HCT116 (cell line): Measurements from ENCODE around the gene SEMA4B. TPM values are rescaled to one million over a fixed set of nuclear protein-coding genes. Genes with fewer than 3 reads are reported as not detected.
A peak's percentile ranks its signal among the peaks of the same experiment; 100 is the strongest.

ENCODE experiments used
- ATAC-seq: fragments of 200-7000 bp; cut with Tn5 transposase; 2 replicates; pipeline ENCODE4 v1.9.1; 2020; ENCODE audit warnings: mild to moderate bottlenecking, moderate library complexity
- BruUV-seq: library from RNA; stranded (reverse); fragments of 400-500 nt; replicated peaks from 2 replicates; lab custom pipeline; 2021; lab: Mats Ljungman, UMichigan
- CTCF ChIA-PET: fragments of 300-600 bp; sonication (Branson Sonifier 250); formaldehyde crosslinking; loops from one replicate; lab custom pipeline; 2021; ENCODE audit warnings: antibody characterized with exemption; lab: Charles Lee
- POLR2A ChIA-PET: fragments of 300-600, 350-600 bp; sonication (Branson Sonifier 250); formaldehyde crosslinking; loops from one replicate; lab custom pipeline; 2021; ENCODE audit warnings: antibody characterized with exemption; lab: Charles Lee
- RAD21 ChIA-PET, 2 experiments: fragments of 300-600 bp; sonication (Branson Sonifier 250); formaldehyde crosslinking; loops; one replicate each; lab custom pipeline; 2023; ENCODE audit warnings: low total read pairs in 2 of 2; ENCODE audit not compliant: uncharacterized antibody in 2 of 2, unreplicated experiment in 2 of 2, low non-redundant PET in 1 of 2; lab: Charles Lee
- DNase-seq: peaks from one replicate; pipeline ENCODE4 v3.0.0-alpha.2; 2010; ENCODE audit warnings: low read depth, low spot score
- H2AFZ ChIP-seq: fragments of 200-600 bp; shearing (Covaris generic), sonication (generic); 2 replicates; pipeline ENCODE4 v1.6.1; 2017; ENCODE audit warnings: low read depth, mixed run types, mixed read lengths, antibody characterized with exemption, low read length; ENCODE audit not compliant: poor library complexity, severe bottlenecking
- H3K27ac ChIP-seq: 2 replicates; pipeline ENCODE4 v1.5.1; 2012; ENCODE audit warnings: low read depth, low read length
- H3K27me3 ChIP-seq: fragments of 200-600 bp; sonication (generic); 2 replicates; pipeline ENCODE4 v1.6.1; 2016; ENCODE audit warnings: mixed run types, low read length, mixed read lengths; ENCODE audit not compliant: insufficient read depth
- H3K36me3 ChIP-seq, 2 experiments: fragments of 200-500 bp in 1 of 2; fragments of 200-600 bp in 1 of 2; sonication (Bioruptor generic) in 1 of 2; sonication (generic) in 1 of 2; 2 replicates each; pipeline versions ENCODE4 v1.5.1 to v1.6.1; 2014 to 2016; ENCODE audit warnings: low read length in 2 of 2, inconsistent platforms in 1 of 2, mixed read lengths in 1 of 2, mixed run types in 1 of 2; ENCODE audit not compliant: insufficient read depth in 2 of 2, control insufficient read depth in 1 of 2
- H3K4me1 ChIP-seq, 2 experiments: fragments of 200-600 bp in 1 of 2; sonication (generic) in 1 of 2; 2 replicates each; pipeline versions ENCODE4 v1.5.1 to v1.6.1; 2012 to 2017; ENCODE audit warnings: low read length in 2 of 2, inconsistent platforms in 1 of 2, mild to moderate bottlenecking in 1 of 2, mixed read lengths in 1 of 2, mixed run types in 1 of 2, moderate library complexity in 1 of 2; ENCODE audit not compliant: insufficient read depth in 2 of 2, control insufficient read depth in 1 of 2
- H3K4me2 ChIP-seq: fragments of 200-600 bp; sonication (generic); 2 replicates; pipeline ENCODE4 v1.6.1; 2017; ENCODE audit warnings: mixed run types, low read length, mixed read lengths
- H3K4me3 ChIP-seq, 2 experiments: fragments of 200-600 bp in 1 of 2; sonication (generic) in 1 of 2; replicated peaks in 1 of 2; 2 replicates each; pipeline ENCODE4 v1.5.1; 2011 to 2016; ENCODE audit warnings: low read length in 2 of 2, control low read depth in 1 of 2, low read depth in 1 of 2, mild to moderate bottlenecking in 1 of 2, mixed read lengths in 1 of 2, mixed run types in 1 of 2
- H3K79me2 ChIP-seq: fragments of 200-600 bp; sonication (generic); 2 replicates; pipeline ENCODE4 v1.6.1; 2017; ENCODE audit warnings: mild to moderate bottlenecking, mixed run types, low read length, moderate library complexity, mixed read lengths; ENCODE audit not compliant: insufficient read depth
- H3K9ac ChIP-seq: fragments of 200-600 bp; sonication (generic); 2 replicates; pipeline ENCODE4 v1.6.1; 2016; ENCODE audit warnings: low read length, mixed read lengths
- H3K9me2 ChIP-seq: fragments of 200-600 bp; sonication (generic), shearing (Covaris generic); 2 replicates; pipeline ENCODE4 v1.6.1; 2017; ENCODE audit warnings: mixed run types, mild to moderate bottlenecking, moderate library complexity; ENCODE audit not compliant: insufficient read depth
- H3K9me3 ChIP-seq, 2 experiments: fragments of 200-500 bp in 1 of 2; fragments of 200-600 bp in 1 of 2; sonication (Bioruptor generic) in 1 of 2; sonication (generic) in 1 of 2; 2 replicates each; pipeline ENCODE4 v1.6.1; 2014 to 2017; ENCODE audit warnings: low read length in 2 of 2, mixed read lengths in 2 of 2, inconsistent platforms in 1 of 2, low read depth in 1 of 2, mild to moderate bottlenecking in 1 of 2, mixed run types in 1 of 2, moderate library complexity in 1 of 2; ENCODE audit not compliant: control insufficient read depth in 1 of 2, insufficient read depth in 1 of 2
- H4K20me1 ChIP-seq: fragments of 200-600 bp; sonication (generic), shearing (Covaris generic); 2 replicates; pipeline ENCODE4 v1.6.1; 2017; ENCODE audit warnings: mixed run types, mild to moderate bottlenecking, moderate library complexity; ENCODE audit not compliant: insufficient read depth
- ATF3 ChIP-seq: IDR thresholded peaks from 2 replicates; pipeline ENCODE4 v1.6.1; 2012
- CBX3 ChIP-seq: IDR thresholded peaks from 2 replicates; pipeline ENCODE4 v1.6.1; 2012; ENCODE audit warnings: low read depth
- CEBPB ChIP-seq: IDR thresholded peaks from 2 replicates; pipeline ENCODE4 v1.6.1; 2012; ENCODE audit warnings: low read depth
- EGR1 ChIP-seq: IDR thresholded peaks from 2 replicates; pipeline ENCODE4 v1.6.1; 2012; ENCODE audit warnings: low read depth
- ELF1 ChIP-seq: IDR thresholded peaks from 2 replicates; pipeline ENCODE4 v1.6.1; 2012; ENCODE audit warnings: low read depth, borderline replicate concordance
- JUND ChIP-seq: IDR thresholded peaks from 2 replicates; pipeline ENCODE4 v1.6.1; 2012
- POLR2A ChIP-seq: IDR thresholded peaks from 2 replicates; pipeline ENCODE4 v1.7.0; 2011; ENCODE audit warnings: borderline replicate concordance; ENCODE audit not compliant: insufficient read depth, insufficient read length; ENCODE audit errors: extremely low read depth
- REST ChIP-seq: IDR thresholded peaks from 2 replicates; pipeline ENCODE4 v1.6.1; 2012; ENCODE audit warnings: low read depth
- SP1 ChIP-seq: IDR thresholded peaks from 2 replicates; pipeline ENCODE4 v1.6.1; 2012; ENCODE audit warnings: low read depth
- TCF7L2 ChIP-seq: IDR thresholded peaks from 2 replicates; pipeline ENCODE4 v1.7.0; 2011; ENCODE audit warnings: borderline replicate concordance, inconsistent platforms; ENCODE audit not compliant: insufficient read depth, insufficient read length; ENCODE audit errors: extremely low read depth
- YY1 ChIP-seq: IDR thresholded peaks from 2 replicates; pipeline ENCODE4 v1.6.1; 2011; ENCODE audit warnings: low read length, low read depth, moderate library complexity, mild to moderate bottlenecking; ENCODE audit not compliant: insufficient replicate concordance; ENCODE audit errors: extremely low read depth
- ZBTB33 ChIP-seq: IDR thresholded peaks from 2 replicates; pipeline ENCODE4 v1.6.1; 2011; ENCODE audit warnings: mild to moderate bottlenecking, low read length, moderate library complexity; ENCODE audit not compliant: insufficient replicate concordance; ENCODE audit errors: extremely low read depth
- ZNF274 ChIP-seq: fragments of 200-500 bp; sonication (Bioruptor generic); IDR thresholded peaks from 2 replicates; pipeline ENCODE4 v1.6.1; 2014; ENCODE audit warnings: mild to moderate bottlenecking, low read depth, low read length, inconsistent platforms
- intact Hi-C: fragments of 100-400 bp; cut with micrococcal nuclease; formaldehyde crosslinking; loops from 2 replicates; pipeline ENCODE4 v1.10.0; 2022
- total RNA-seq: library from RNA; stranded (reverse); gene quantifications from one replicate; pipeline ENCODE4 v1.2.1, GENCODE V29; 2021; ENCODE audit not compliant: unreplicated experiment
- TF ChIP-seq, protein P1 (sequence below): IDR thresholded peaks from 2 replicates; pipeline ENCODE4 v1.6.1; 2012

SEMA4B gene
- total RNA-seq, 1 experiment from 2014 or later = 98.6 TPM

DNA sequence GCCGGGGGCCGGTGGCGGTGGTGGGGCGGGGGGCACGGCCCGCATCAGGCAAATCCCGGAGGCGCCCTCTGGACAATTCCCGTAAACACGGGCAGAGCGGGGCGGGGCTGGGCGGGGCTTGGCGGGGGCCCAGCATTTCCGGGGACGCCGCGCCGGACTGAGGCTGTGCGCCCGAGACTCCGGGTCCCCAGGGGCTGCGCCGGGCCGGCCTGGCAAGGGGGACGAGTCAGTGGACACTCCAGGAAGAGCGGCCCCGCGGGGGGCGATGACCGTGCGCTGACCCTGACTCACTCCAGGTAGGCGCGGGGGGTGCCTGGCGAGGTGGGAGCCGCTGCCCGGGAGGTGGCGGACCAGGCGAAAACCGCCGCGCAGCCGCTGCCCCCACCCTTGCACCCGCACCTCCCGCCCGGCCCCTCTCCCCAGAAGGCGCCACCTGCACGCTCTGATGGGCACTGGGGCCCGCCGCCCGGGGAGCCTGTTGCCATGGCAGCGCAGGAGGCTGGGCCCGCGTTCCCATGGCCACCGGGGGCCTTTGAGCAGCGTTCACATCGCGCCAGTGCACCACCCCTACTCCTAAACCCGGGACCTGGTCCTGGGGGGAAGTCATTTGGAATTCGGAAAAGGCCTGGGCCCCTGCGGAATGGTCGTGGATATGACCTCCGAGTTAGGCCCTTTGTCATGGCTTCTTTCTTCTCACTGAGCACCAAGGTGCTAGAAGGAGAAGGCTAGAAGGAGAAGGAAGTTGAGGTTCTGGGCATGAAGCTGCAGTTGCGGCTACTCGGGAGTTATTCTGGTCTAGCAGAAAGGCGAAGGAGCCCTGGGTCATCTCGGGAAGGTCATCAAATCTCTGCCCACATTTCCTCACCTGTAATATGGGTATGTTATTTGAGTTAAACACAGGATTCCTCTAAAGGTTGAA lies 16.1 kb upstream of the SEMA4B start (continued):
- TF ChIP-seq JUND (no peak), ELF1 (no peak)

DNA sequence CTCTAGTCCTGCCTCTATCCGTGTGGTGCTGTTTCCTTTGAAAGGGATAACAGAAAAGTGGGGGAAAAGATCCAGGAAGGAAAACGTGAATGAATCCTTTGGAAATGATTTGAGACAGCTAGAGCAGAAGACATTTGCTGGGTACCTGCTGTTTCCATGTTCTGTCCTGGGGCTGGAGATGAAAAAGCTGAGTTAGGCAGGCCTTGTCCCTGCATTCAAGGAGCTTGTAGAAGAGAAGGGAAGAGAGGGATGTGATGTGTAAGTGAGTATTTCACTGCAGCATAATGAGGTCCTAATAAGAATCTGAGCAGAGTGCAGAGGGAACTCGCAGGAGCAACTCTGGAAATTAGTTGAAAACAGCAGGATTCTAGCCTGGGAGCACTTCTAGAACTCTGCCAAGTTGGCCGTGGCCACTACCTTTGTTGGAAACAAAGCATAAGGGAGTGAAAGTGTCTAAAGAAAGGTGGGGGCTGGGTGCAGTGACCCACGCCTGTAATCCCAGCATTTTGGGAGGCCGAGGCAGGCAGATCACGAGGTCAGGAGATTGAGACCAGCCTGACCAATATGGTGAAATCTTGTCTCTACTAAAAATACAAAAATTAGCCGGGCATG lies 13.8 kb upstream of the SEMA4B start:
- H3K27me3 ChIP-seq = no peaks in the 10 kb centered on the region
- no peak overlapping the region for H3K27ac ChIP-seq
- BruUV-seq = TSS peak; percentile 51
- TF ChIP-seq ZBTB33 = no peak
- no peak for TF ChIP-seq EGR1
- no peak for TF ChIP-seq TCF7L2
- TF ChIP-seq CEBPB = no peak
- no peak for TF ChIP-seq ATF3
- TF ChIP-seq JUND = no peak
- no peak for TF ChIP-seq SP1
- TF ChIP-seq REST = no peak
- no peak for TF ChIP-seq ZNF274
- no peak for TF ChIP-seq POLR2A
- TF ChIP-seq YY1 = no peak
- TF ChIP-seq, protein P1, sequence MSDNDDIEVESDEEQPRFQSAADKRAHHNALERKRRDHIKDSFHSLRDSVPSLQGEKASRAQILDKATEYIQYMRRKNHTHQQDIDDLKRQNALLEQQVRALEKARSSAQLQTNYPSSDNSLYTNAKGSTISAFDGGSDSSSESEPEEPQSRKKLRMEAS = no peak
- no peak for TF ChIP-seq CBX3
- H4K20me1 ChIP-seq = no peaks in the 10 kb centered on the region
- no peak overlapping the region for H3K4me3 ChIP-seq
- DNase-seq (no peak), ATAC-seq (no peak)
- H3K4me2 ChIP-seq = peak overlapping the region; percentile 17; the same call in 1 of the 2 replicates
- POLR2A ChIA-PET = no interaction called here
- H3K79me2 ChIP-seq = peaks cover 5% of the 10 kb centered on the region; the same call in 1 of the 2 replicates
- RAD21 ChIA-PET = no interaction called here
- intact Hi-C loops = no loop called here
- H3K9ac ChIP-seq = no peak overlapping the region
- H3K4me1 ChIP-seq = peaks cover 37 to 71% of the 10 kb centered on the region in 2 experiments
- H3K36me3 ChIP-seq = no peaks in the 10 kb centered on the region
- no peaks in the 10 kb centered on the region for H3K9me2 ChIP-seq
- H2AFZ ChIP-seq = no peak overlapping the region
- CTCF ChIA-PET = no interaction called here
- no peaks in the 10 kb centered on the region for H3K9me3 ChIP-seq
